Keratinocyte (primary cell): ENCODE data around the gene TOMM20. TPM values are rescaled to one million over a fixed set of nuclear protein-coding genes. Genes with fewer than 3 reads are reported as not detected.

Experiments used
- DNase-seq: peaks from one replicate; pipeline ENCODE4 v3.0.0-alpha.2; 2011; ENCODE audit warnings: low read depth, missing footprints, low spot score
- FAIRE-seq: peaks from 2 replicates; lab custom pipeline; 2011; peaks lifted over from hg19 to GRCh38; lab: Jason Lieb, UNC
- H2AFZ ChIP-seq: 2 replicates; pipeline ENCODE4 v1.6.0; 2012; ENCODE audit warnings: low read length, control low read depth, inconsistent platforms; ENCODE audit not compliant: control insufficient read depth
- H3K27ac ChIP-seq: 2 replicates; pipeline ENCODE4 v1.5.1; 2011; ENCODE audit warnings: low read length; ENCODE audit not compliant: control insufficient read depth, insufficient read depth
- H3K27me3 ChIP-seq: 3 replicates; pipeline ENCODE4 v1.6.0; 2011; ENCODE audit warnings: low read length; ENCODE audit not compliant: control insufficient read depth, insufficient read depth; ENCODE audit errors: extremely low read depth
- H3K36me3 ChIP-seq, 2 experiments: 2 replicates in 1 of 2; 3 replicates in 1 of 2; pipeline ENCODE4 v1.5.1; 2011; ENCODE audit warnings: low read length in 2 of 2, mild to moderate bottlenecking in 1 of 2; ENCODE audit not compliant: control insufficient read depth in 2 of 2, insufficient read depth in 2 of 2; ENCODE audit errors: extremely low read depth in 1 of 2
- H3K4me1 ChIP-seq: 3 replicates; pipeline ENCODE4 v1.5.1; 2011; ENCODE audit warnings: low read length; ENCODE audit not compliant: control insufficient read depth, insufficient read depth; ENCODE audit errors: extremely low read depth
- H3K4me2 ChIP-seq: 3 replicates; pipeline ENCODE4 v1.6.0; 2011; ENCODE audit warnings: low read depth, low read length; ENCODE audit not compliant: control insufficient read depth, insufficient read depth; ENCODE audit errors: extremely low read depth
- H3K4me3 ChIP-seq, 3 experiments: fragments of 200-600 bp in 1 of 3; sonication (generic) in 1 of 3; 2 replicates in 2 of 3; 3 replicates in 1 of 3; pipeline ENCODE4 v1.5.1; 2011 to 2016; ENCODE audit warnings: low read length in 3 of 3, mild to moderate bottlenecking in 3 of 3, control low read depth in 2 of 3, inconsistent platforms in 1 of 3, low read depth in 1 of 3, mixed read lengths in 1 of 3, mixed run types in 1 of 3, moderate library complexity in 1 of 3; ENCODE audit not compliant: control insufficient read depth in 2 of 3, insufficient read depth in 2 of 3; ENCODE audit errors: extremely low read depth in 1 of 3
- H3K79me2 ChIP-seq: 2 replicates; pipeline ENCODE4 v1.6.0; 2012; ENCODE audit warnings: low read length; ENCODE audit not compliant: control insufficient read depth, insufficient read depth
- H3K9ac ChIP-seq: 3 replicates; pipeline ENCODE4 v1.6.0; 2011; ENCODE audit warnings: low read length; ENCODE audit not compliant: control insufficient read depth, insufficient read depth; ENCODE audit errors: extremely low read depth
- H3K9me1 ChIP-seq: 3 replicates; pipeline ENCODE4 v1.6.0; 2011; ENCODE audit warnings: low read length; ENCODE audit not compliant: control insufficient read depth, insufficient read depth; ENCODE audit errors: extremely low read depth
- H3K9me3 ChIP-seq: 2 replicates; pipeline ENCODE4 v1.5.1; 2012; ENCODE audit warnings: low read depth, low read length; ENCODE audit not compliant: control insufficient read depth
- H4K20me1 ChIP-seq: 3 replicates; pipeline ENCODE4 v1.6.0; 2011; ENCODE audit warnings: low read length; ENCODE audit not compliant: control insufficient read depth, insufficient read depth; ENCODE audit errors: extremely low read depth
- EZH2 ChIP-seq: IDR thresholded peaks from one replicate; pipeline ENCODE4 v1.6.1; 2012; ENCODE audit warnings: inconsistent platforms, mild to moderate bottlenecking, low read length, moderate library complexity
- dilution Hi-C: fragments of 300-500 bp; cut with MboI; formaldehyde crosslinking; loops from one replicate; pipeline ENCODE4 v1.7.0; 2020; ENCODE audit warnings: low sequenced_read_pairs; ENCODE audit not compliant: extremely low pct_ligation_motif_present
- polyA plus RNA-seq, 5 experiments: library from polyadenylated mRNA; depleted of rRNA in 3 of 5; stranded (reverse) in 3 of 5; stranded (forward) in 1 of 5; unstranded in 1 of 5; fragments of >200 nt; gene quantifications; 1 replicate in 1 of 5; 2 replicates in 3 of 5; 3 replicates in 1 of 5; pipeline versions ENCODE4 v1.2.1 to v1.2.3, GENCODE V29; 2011 to 2012; ENCODE audit warnings: missing spikeins in 2 of 5, low read depth in 1 of 5, low replicate concordance in 1 of 5
- TF ChIP-seq, protein P1 (sequence below), 3 experiments: IDR thresholded peaks in 1 of 3; conservative IDR thresholded peaks in 1 of 3; optimal IDR thresholded peaks in 1 of 3; 2 replicates in 2 of 3; 3 replicates in 1 of 3; pipeline versions ENCODE3 to v1.5.1; 2011; ENCODE audit warnings: low read length in 3 of 3, mild to moderate bottlenecking in 3 of 3, moderate library complexity in 2 of 3, control low read depth in 1 of 3, inconsistent platforms in 1 of 3; ENCODE audit not compliant: insufficient read depth in 2 of 3; ENCODE audit errors: extremely low read depth in 1 of 3

Gene TOMM20
- polyA plus RNA-seq, 1 donor (not counting 4 experiments of a cell fraction or from before 2014, with no cell fraction given), result 140 TPM

DNA sequence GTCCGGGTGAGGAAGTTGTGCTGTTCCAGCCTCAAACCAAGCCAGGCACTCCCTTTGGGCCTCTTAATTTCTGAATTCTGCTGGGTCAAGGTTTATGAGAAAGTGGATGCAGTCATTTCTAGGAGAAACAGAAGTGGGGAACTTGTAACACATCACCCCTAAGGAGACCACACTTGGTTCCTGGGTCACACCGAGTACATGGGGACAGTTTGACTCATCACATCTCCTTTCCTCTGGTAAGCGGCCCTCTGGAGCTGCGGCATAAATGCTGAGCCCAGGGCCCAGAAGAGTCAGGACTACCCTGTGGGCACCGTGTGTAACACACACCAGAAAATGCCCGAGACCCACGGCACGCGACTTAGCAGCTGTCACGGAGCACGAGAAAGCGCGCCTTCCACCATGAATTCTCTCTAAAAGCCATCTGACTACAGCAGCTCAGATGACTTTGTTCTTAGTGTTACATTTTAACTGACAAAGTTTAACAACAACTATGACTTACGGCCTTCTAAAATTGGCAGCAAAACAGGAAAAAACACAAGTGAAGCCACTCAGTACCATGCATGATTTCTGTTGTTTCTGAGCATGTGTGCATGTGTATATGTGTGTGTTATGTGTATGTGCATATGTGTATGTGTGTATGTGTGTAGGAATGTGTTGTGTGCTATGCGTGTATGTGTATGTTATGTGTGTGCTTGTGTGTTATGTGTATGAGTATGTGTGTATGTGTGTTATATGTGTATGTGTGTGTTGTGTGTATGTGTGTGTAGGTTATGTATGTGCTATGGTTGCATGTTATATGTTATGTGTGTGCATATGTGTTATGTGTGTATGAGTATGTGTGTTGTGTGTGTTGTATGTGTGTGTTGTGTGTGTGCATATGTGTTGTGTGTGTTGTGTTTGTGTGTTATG lies 50.8 kb downstream of the TOMM20 start:
- Histone ChIP-seq H3K9ac (no peak overlapping the region), H3K36me3 (no peaks in the 10 kb centered on the region), H3K4me1 (peaks cover 48% of the 10 kb centered on the region), H3K4me3 (no peak overlapping the region), H3K27ac (no peak overlapping the region), H3K4me2 (no peak overlapping the region), H3K79me2 (no peaks in the 10 kb centered on the region), H3K9me3 (no peaks in the 10 kb centered on the region), H2AFZ (no peak overlapping the region), H4K20me1 (no peaks in the 10 kb centered on the region), H3K9me1 (no peaks in the 10 kb centered on the region), H3K27me3 (no peaks in the 10 kb centered on the region)
- dilution Hi-C loops, result loop anchor here (10.0 kb wide), 2 partner anchors 103 to 203 kb away; no protein-coding TSS in a partner anchor
- DNase-seq (no peak), FAIRE-seq (no peak)
- no peak for TF ChIP-seq EZH2
- TF ChIP-seq, protein P1, sequence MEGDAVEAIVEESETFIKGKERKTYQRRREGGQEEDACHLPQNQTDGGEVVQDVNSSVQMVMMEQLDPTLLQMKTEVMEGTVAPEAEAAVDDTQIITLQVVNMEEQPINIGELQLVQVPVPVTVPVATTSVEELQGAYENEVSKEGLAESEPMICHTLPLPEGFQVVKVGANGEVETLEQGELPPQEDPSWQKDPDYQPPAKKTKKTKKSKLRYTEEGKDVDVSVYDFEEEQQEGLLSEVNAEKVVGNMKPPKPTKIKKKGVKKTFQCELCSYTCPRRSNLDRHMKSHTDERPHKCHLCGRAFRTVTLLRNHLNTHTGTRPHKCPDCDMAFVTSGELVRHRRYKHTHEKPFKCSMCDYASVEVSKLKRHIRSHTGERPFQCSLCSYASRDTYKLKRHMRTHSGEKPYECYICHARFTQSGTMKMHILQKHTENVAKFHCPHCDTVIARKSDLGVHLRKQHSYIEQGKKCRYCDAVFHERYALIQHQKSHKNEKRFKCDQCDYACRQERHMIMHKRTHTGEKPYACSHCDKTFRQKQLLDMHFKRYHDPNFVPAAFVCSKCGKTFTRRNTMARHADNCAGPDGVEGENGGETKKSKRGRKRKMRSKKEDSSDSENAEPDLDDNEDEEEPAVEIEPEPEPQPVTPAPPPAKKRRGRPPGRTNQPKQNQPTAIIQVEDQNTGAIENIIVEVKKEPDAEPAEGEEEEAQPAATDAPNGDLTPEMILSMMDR (optimal IDR thresholded peaks at IDR 0.05 in 1 of 3, IDR thresholded peaks at IDR 0.05 in 1 of 3, conservative IDR thresholded peaks at IDR 0.05 in 1 of 3; ENCODE audit: extremely low read depth in 1 of 3, insufficient read depth in 2 of 3, low read length in 3 of 3), result no peak

DNA sequence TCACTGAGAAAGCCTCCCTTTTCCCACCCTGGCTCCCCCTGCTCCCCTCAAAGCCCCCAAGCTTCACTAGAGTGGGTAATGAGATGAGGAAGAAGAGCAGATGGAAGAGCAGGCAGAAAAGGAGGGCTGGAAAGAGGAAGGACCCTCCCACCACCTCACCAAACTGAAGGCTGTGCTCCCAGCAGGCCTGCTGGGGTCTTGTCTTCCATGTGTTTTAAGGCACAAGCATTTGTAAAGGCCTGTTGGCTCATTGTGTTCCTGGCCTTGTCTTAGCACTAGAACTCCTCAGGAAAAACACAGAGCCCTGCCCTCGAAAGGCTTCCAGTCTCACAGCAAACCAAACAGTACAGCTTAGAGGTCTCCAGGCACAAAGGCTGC lies 51.5 kb downstream of the TOMM20 start:
- dilution Hi-C loops, result loop anchor here (10.0 kb wide), 2 partner anchors 102 to 202 kb away; no protein-coding TSS in a partner anchor
- H3K27ac ChIP-seq, result no peak overlapping the region
- H3K79me2 ChIP-seq, result no peaks in the 10 kb centered on the region
- H4K20me1 ChIP-seq, result no peaks in the 10 kb centered on the region
- no peak overlapping the region for H3K4me3 ChIP-seq
- DNase-seq, result no peak
- no peaks in the 10 kb centered on the region for H3K36me3 ChIP-seq
- H3K27me3 ChIP-seq, result no peaks in the 10 kb centered on the region
- no peak for FAIRE-seq
- no peak for TF ChIP-seq EZH2
- TF ChIP-seq, protein P1 (optimal IDR thresholded peaks at IDR 0.05 in 1 of 3, IDR thresholded peaks at IDR 0.05 in 1 of 3, conservative IDR thresholded peaks at IDR 0.05 in 1 of 3; ENCODE audit: extremely low read depth in 1 of 3, insufficient read depth in 2 of 3, low read length in 3 of 3), result no peak
- no peak overlapping the region for H3K9ac ChIP-seq
- H3K4me2 ChIP-seq, result no peak overlapping the region
- H3K9me3 ChIP-seq, result no peaks in the 10 kb centered on the region
- H3K4me1 ChIP-seq, result peaks cover 48% of the 10 kb centered on the region
- H3K9me1 ChIP-seq, result no peaks in the 10 kb centered on the region
- no peak overlapping the region for H2AFZ ChIP-seq
